HepG2 (cell line): ENCODE measurements around the gene CREBBP. TPM values are rescaled to one million over a fixed set of nuclear protein-coding genes. Genes with fewer than 3 reads are reported as not detected.

ENCODE experiments used
- ATAC-seq: fragments of 200-7000 bp; cut with Tn5 transposase; 3 replicates; pipeline ENCODE4 v1.9.1; 2020; ENCODE audit warnings: mild to moderate bottlenecking, moderate library complexity
- BruUV-seq: library from RNA; stranded (reverse); fragments of 400-500 nt; replicated peaks from 2 replicates; lab custom pipeline; 2021; lab: Mats Ljungman, UMichigan
- CTCF ChIA-PET: fragments of 300-600 bp; formaldehyde crosslinking; extraction: SDS; loops from one replicate; lab custom pipeline; 2021; ENCODE audit warnings: low total read pairs, inconsistent platforms, low intra/inter-chr PET ratio; lab: Yijun Ruan, JAX
- POLR2A ChIA-PET: fragments of 350-600 bp; sonication (Branson Sonifier 250); formaldehyde crosslinking; loops from one replicate; lab custom pipeline; 2020; ENCODE audit warnings: antibody characterized with exemption, inconsistent platforms; lab: Yijun Ruan, JAX
- DNase-seq: peaks from one replicate; pipeline ENCODE4 v3.0.0-alpha.2; 2015; ENCODE audit warnings: low spot score
- FAIRE-seq: peaks from 3 replicates; lab custom pipeline; 2011; peaks lifted over from hg19 to GRCh38; lab: Jason Lieb, UNC
- H2AFZ ChIP-seq: one replicate; pipeline ENCODE4 v1.6.1; 2011; ENCODE audit warnings: low read length, inconsistent platforms
- H3K27ac ChIP-seq: fragments of 300-600 bp; 3 replicates; pipeline ENCODE4 v1.8.0; 2011; ENCODE audit warnings: mixed run types, mild to moderate bottlenecking, mixed read lengths, low read length, inconsistent platforms; ENCODE audit not compliant: insufficient read depth; ENCODE audit errors: extremely low read length
- H3K27me3 ChIP-seq, 2 experiments: fragments of 200-600 bp in 1 of 2; 2 replicates in 1 of 2; 3 replicates in 1 of 2; pipeline versions ENCODE4 v1.6.0 to v1.8.0; 2011; ENCODE audit warnings: low read length in 2 of 2, mild to moderate bottlenecking in 2 of 2, moderate library complexity in 2 of 2, inconsistent platforms in 1 of 2; ENCODE audit not compliant: insufficient read depth in 2 of 2, control insufficient read depth in 1 of 2
- H3K36me3 ChIP-seq, 2 experiments: fragments of 200-600 bp in 1 of 2; replicated peaks in 1 of 2; 2 replicates in 1 of 2; 3 replicates in 1 of 2; pipeline versions ENCODE4 v1.5.1 to v1.8.0; 2011; ENCODE audit warnings: low read length in 2 of 2, inconsistent platforms in 1 of 2; ENCODE audit not compliant: insufficient read depth in 2 of 2, control insufficient read depth in 1 of 2
- H3K4me1 ChIP-seq: 2 replicates; pipeline ENCODE4 v1.5.1; 2012; ENCODE audit warnings: low read length, inconsistent platforms; ENCODE audit not compliant: insufficient read depth
- H3K4me2 ChIP-seq: 2 replicates; pipeline ENCODE4 v1.6.0; 2011; ENCODE audit warnings: low read depth, low read length, inconsistent platforms
- H3K4me3 ChIP-seq, 3 experiments: fragments of 200-600 bp in 1 of 3; sonication (generic), shearing (Covaris generic) in 1 of 3; replicated peaks in 1 of 3; 2 replicates each; pipeline ENCODE4 v1.5.1; 2011 to 2016; ENCODE audit warnings: low read length in 3 of 3, inconsistent platforms in 2 of 3, low read depth in 2 of 3, mild to moderate bottlenecking in 2 of 3, control low read depth in 1 of 3, mixed read lengths in 1 of 3; ENCODE audit not compliant: insufficient read depth in 1 of 3
- H3K79me2 ChIP-seq: one replicate; pipeline ENCODE4 v1.6.1; 2011; ENCODE audit warnings: low read length, inconsistent platforms; ENCODE audit not compliant: insufficient read depth
- H3K9ac ChIP-seq: 2 replicates; pipeline ENCODE4 v1.6.0; 2011; ENCODE audit warnings: mild to moderate bottlenecking, low read depth, low read length, inconsistent platforms; ENCODE audit not compliant: insufficient read depth
- H3K9me3 ChIP-seq: 2 replicates; pipeline ENCODE4 v1.5.1; 2012; ENCODE audit warnings: mild to moderate bottlenecking, low read length
- H4K20me1 ChIP-seq: 2 replicates; pipeline ENCODE4 v1.6.0; 2011; ENCODE audit warnings: inconsistent platforms, mild to moderate bottlenecking, low read length, moderate library complexity; ENCODE audit not compliant: insufficient read depth
- ASH2L ChIP-seq: fragments of 300-600, 200-600 bp; sonication (generic); IDR thresholded peaks from 2 replicates; pipeline ENCODE4 v1.7.0; 2017; ENCODE audit warnings: low read depth, mild to moderate bottlenecking, moderate library complexity, mixed read lengths, low read length; ENCODE audit not compliant: insufficient read length
- HDAC2 ChIP-seq: sonication (generic); formaldehyde crosslinking; IDR thresholded peaks from 2 replicates; pipeline ENCODE4 v1.4.0; 2020; ENCODE audit warnings: missing genetic modification reagents
- HOXA5 ChIP-seq: sonication (generic); formaldehyde crosslinking; IDR thresholded peaks from 2 replicates; pipeline ENCODE4 v1.4.0; 2020; ENCODE audit warnings: missing genetic modification reagents
- PBX2 ChIP-seq: IDR thresholded peaks from 2 replicates; pipeline ENCODE4 v1.6.1; 2016; ENCODE audit warnings: control low read depth
- PLRG1 ChIP-seq: fragments of 450-650 bp; conservative IDR thresholded peaks from 2 replicates; pipeline ENCODE4 v1.6.1; 2016
- PRMT3 ChIP-seq: sonication (generic); formaldehyde crosslinking; IDR thresholded peaks from 2 replicates; pipeline ENCODE4 v1.8.1; 2022; ENCODE audit warnings: low read depth, mild to moderate bottlenecking, moderate library complexity, missing genetic modification reagents, borderline replicate concordance
- SIN3A ChIP-seq: IDR thresholded peaks from 2 replicates; pipeline ENCODE4 v1.6.1; 2011; ENCODE audit warnings: low read depth, mild to moderate bottlenecking, control low read depth, low read length, borderline replicate concordance
- TEAD3 ChIP-seq: optimal IDR thresholded peaks from 2 replicates; pipeline ENCODE3; 2016; ENCODE audit warnings: borderline replicate concordance
- U2AF2 ChIP-seq: fragments of 200-400 bp; formaldehyde crosslinking; IDR thresholded peaks from 2 replicates; pipeline ENCODE4 v1.6.1; 2017; ENCODE audit warnings: low read depth, mild to moderate bottlenecking, low read length
- ZBTB38 ChIP-seq: sonication (generic); formaldehyde crosslinking; IDR thresholded peaks from 2 replicates; pipeline ENCODE4 v1.5.1; 2020; ENCODE audit warnings: mild to moderate bottlenecking, missing genetic modification reagents
- ZFP82 ChIP-seq: sonication (generic); formaldehyde crosslinking; IDR thresholded peaks from 2 replicates; pipeline ENCODE4 v1.5.1; 2020; ENCODE audit warnings: mild to moderate bottlenecking, missing genetic modification reagents, borderline replicate concordance
- ZFP91 ChIP-seq: sonication (generic); formaldehyde crosslinking; IDR thresholded peaks from 2 replicates; pipeline ENCODE4 v1.9.0; 2022; ENCODE audit warnings: missing genetic modification reagents, mild to moderate bottlenecking, borderline replicate concordance
- ZNF124 ChIP-seq: sonication (generic); formaldehyde crosslinking; IDR thresholded peaks from 2 replicates; pipeline ENCODE4 v1.4.0; 2020; ENCODE audit warnings: missing genetic modification reagents
- ZNF350 ChIP-seq: sonication (generic); formaldehyde crosslinking; IDR thresholded peaks from 2 replicates; pipeline ENCODE4 v1.4.0; 2020; ENCODE audit warnings: mild to moderate bottlenecking, low read depth, missing genetic modification reagents, borderline replicate concordance
- ZNF572 ChIP-seq: sonication (generic); formaldehyde crosslinking; IDR thresholded peaks from 2 replicates; pipeline ENCODE4 v1.5.1; 2020; ENCODE audit warnings: mild to moderate bottlenecking, missing genetic modification reagents
- ZSCAN12 ChIP-seq: sonication (generic); formaldehyde crosslinking; IDR thresholded peaks from 2 replicates; pipeline ENCODE4 v1.9.0; 2021; ENCODE audit warnings: mild to moderate bottlenecking, missing genetic modification reagents
- WGBS: methylation state at CpG from one replicate; pipeline ENCODE4 v1.1.6; 2017; ENCODE audit warnings: low lambda C conversion rate; 5-methylcytosine and 5-hydroxymethylcytosine counted together
- in situ Hi-C: cut with HindIII; loops from 2 replicates; pipeline ENCODE4 v1.10.0; 2017; ENCODE audit warnings: low pct_unique_long_range_greater_than_20kb; ENCODE audit not compliant: extremely low pct_ligation_motif_present
- intact Hi-C: fragments of 100-400 bp; cut with micrococcal nuclease; formaldehyde crosslinking; loops from one replicate; pipeline ENCODE4 v1.10.0; 2022; ENCODE audit not compliant: unreplicated experiment
- polyA plus RNA-seq, 8 experiments: library from polyadenylated mRNA; depleted of rRNA in 3 of 8; stranded (reverse) in 7 of 8; unstranded in 1 of 8; fragments of >200 nt; fragmentation: Illumina TruSeq in 4 of 8; extraction: Trizol in 4 of 8; gene quantifications; 2 replicates each; pipeline versions ENCODE4 v1.2.1 to v1.2.3, GENCODE V29; 2011 to 2016; ENCODE audit warnings: low read depth in 4 of 8, missing spikeins in 1 of 8, mixed read lengths in 1 of 8; ENCODE audit not compliant: insufficient read depth in 1 of 8
- total RNA-seq, 5 experiments: library from RNA; depleted of rRNA; stranded (reverse); fragments of >200 nt; fragmentation: Illumina TruSeq; extraction: Trizol; gene quantifications; 2 replicates each; pipeline ENCODE4 v1.2.3, GENCODE V29; 2016; ENCODE audit warnings: low read depth in 1 of 5
- TF ChIP-seq, protein P1 (sequence below): sonication (generic); formaldehyde crosslinking; IDR thresholded peaks from 2 replicates; pipeline ENCODE4 v1.4.0; 2020; ENCODE audit warnings: missing genetic modification reagents; ENCODE audit errors: not compliant biosample characterization
- TF ChIP-seq, protein P2 (sequence below): IDR thresholded peaks from 2 replicates; pipeline ENCODE4 v1.6.1; 2016; ENCODE audit warnings: low read depth, borderline replicate concordance

Gene CREBBP
- total and polyA plus RNA-seq, 2 of the 13 experiments (the other 11 are each of a cell fraction or from before 2014, with no cell fraction given), result 5.3 to 10.4 TPM

- CTCF ChIA-PET, result no interaction called here
These were observed 83.0 kb downstream of the CREBBP start for GRCh38 chr16:3797473-3797872.

More at GRCh38 chr16:3797473-3797872, 83.0 kb downstream of the CREBBP start:
- FAIRE-seq (no peak), ATAC-seq (no peak), DNase-seq (no peak)
- peaks cover 38% of the 10 kb centered on the region for H4K20me1 ChIP-seq
- H3K9ac ChIP-seq, result no peak overlapping the region
- peaks cover 69% of the 10 kb centered on the region for H3K79me2 ChIP-seq
- H3K36me3 ChIP-seq, result peaks cover 12 to 13% of the 10 kb centered on the region in 2 experiments; a peak in 4 of 5 replicates
- no peak overlapping the region for H2AFZ ChIP-seq
- TF ChIP-seq ZNF124 (CRISPR knock-in tag) (no peak), HDAC2 (no peak), SIN3A (no peak), ZNF572 (no peak), ZBTB38 (CRISPR knock-in tag) (no peak), ZNF350 (no peak), ASH2L (no peak), PRMT3 (CRISPR knock-in tag) (no peak), ZFP82 (no peak), HOXA5 (CRISPR knock-in tag) (no peak), TEAD3 (no peak), PLRG1 (no peak), ZFP91 (CRISPR knock-in tag) (no peak), ZSCAN12 (CRISPR knock-in tag) (no peak), PBX2 (CRISPR knock-in tag) (no peak), U2AF2 (no peak)
- TF ChIP-seq, protein P1, sequence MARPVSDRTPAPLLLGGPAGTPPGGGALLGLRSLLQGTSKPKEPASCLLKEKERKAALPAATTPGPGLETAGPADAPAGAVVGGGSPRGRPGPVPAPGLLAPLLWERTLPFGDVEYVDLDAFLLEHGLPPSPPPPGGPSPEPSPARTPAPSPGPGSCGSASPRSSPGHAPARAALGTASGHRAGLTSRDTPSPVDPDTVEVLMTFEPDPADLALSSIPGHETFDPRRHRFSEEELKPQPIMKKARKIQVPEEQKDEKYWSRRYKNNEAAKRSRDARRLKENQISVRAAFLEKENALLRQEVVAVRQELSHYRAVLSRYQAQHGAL (CRISPR knock-in tag), result no peak
- TF ChIP-seq, protein P2, sequence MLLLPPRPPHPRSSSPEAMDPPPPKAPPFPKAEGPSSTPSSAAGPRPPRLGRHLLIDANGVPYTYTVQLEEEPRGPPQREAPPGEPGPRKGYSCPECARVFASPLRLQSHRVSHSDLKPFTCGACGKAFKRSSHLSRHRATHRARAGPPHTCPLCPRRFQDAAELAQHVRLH (CRISPR knock-in tag), result no peak
- in situ Hi-C loops (no loop called here), intact Hi-C loops (no loop called here)
- no peak overlapping the region for H3K4me3 ChIP-seq
- no peaks in the 10 kb centered on the region for H3K9me3 ChIP-seq
- no peak overlapping the region for H3K4me2 ChIP-seq
- POLR2A ChIA-PET, result no interaction called here
- no peak overlapping the region for H3K27ac ChIP-seq
- H3K4me1 ChIP-seq, result peaks cover 11% of the 10 kb centered on the region
- BruUV-seq, result no TSS peak
- H3K27me3 ChIP-seq, result no peaks in the 10 kb centered on the region
- 94% methylated on average over 1 of the region's 1 CpG for WGBS
